H1 (cell line): ENCODE results near the gene KLF13.

Experiments used
- CHD7 ChIP-seq: fragments of 300-600 bp; sonication (generic); IDR thresholded peaks from 2 replicates; pipeline ENCODE4 v1.7.1; 2012; ENCODE audit warnings: low read length, moderate library complexity, mild to moderate bottlenecking, inconsistent platforms; ENCODE audit not compliant: insufficient replicate concordance
- CTCF ChIP-seq, 3 experiments: IDR thresholded peaks; 1 replicate in 2 of 3; 2 replicates in 1 of 3; pipeline versions ENCODE4 v1.5.1 to v1.6.1; 2011; ENCODE audit warnings: low read length in 3 of 3, mild to moderate bottlenecking in 3 of 3, inconsistent platforms in 2 of 3, low read depth in 1 of 3, moderate library complexity in 1 of 3; ENCODE audit not compliant: insufficient read depth in 1 of 3; ENCODE audit errors: control extremely low read depth in 1 of 3
- EP300 ChIP-seq, 2 experiments: IDR thresholded peaks; 1 replicate in 1 of 2; 2 replicates in 1 of 2; pipeline ENCODE4 v1.6.1; 2011 to 2012; ENCODE audit warnings: low read depth in 2 of 2, low read length in 2 of 2, mild to moderate bottlenecking in 2 of 2, borderline replicate concordance in 1 of 2, inconsistent platforms in 1 of 2, moderate library complexity in 1 of 2
- EZH2 ChIP-seq: fragments of 200-600 bp; sonication (generic); IDR thresholded peaks from 2 replicates; pipeline ENCODE4 v1.7.1; 2012; ENCODE audit warnings: low read depth, mild to moderate bottlenecking, moderate library complexity, low read length, inconsistent platforms; ENCODE audit not compliant: severe bottlenecking
- HDAC2 ChIP-seq, 2 experiments: fragments of 300-600 bp in 1 of 2; sonication (generic) in 1 of 2; IDR thresholded peaks; 2 replicates each; pipeline ENCODE4 v1.6.1; 2011 to 2012; ENCODE audit warnings: low read depth in 2 of 2, low read length in 2 of 2, mild to moderate bottlenecking in 2 of 2, moderate library complexity in 2 of 2, borderline replicate concordance in 1 of 2, inconsistent platforms in 1 of 2
- KDM1A ChIP-seq: fragments of 200-600, 300-600 bp; sonication (generic); IDR thresholded peaks from 2 replicates; pipeline ENCODE4 v1.7.1; 2016; ENCODE audit warnings: mild to moderate bottlenecking, low read length, borderline replicate concordance
- MAFK ChIP-seq: IDR thresholded peaks from 2 replicates; pipeline ENCODE4 v1.6.1; 2012; ENCODE audit warnings: low read depth, mild to moderate bottlenecking, improper control_type of control experiment, low read length
- POLR2A ChIP-seq, 2 experiments: IDR thresholded peaks; 1 replicate in 1 of 2; 2 replicates in 1 of 2; pipeline ENCODE4 v1.6.1; 2011; ENCODE audit warnings: low read depth in 2 of 2, low read length in 2 of 2, mild to moderate bottlenecking in 2 of 2; ENCODE audit errors: control extremely low read depth in 1 of 2

GRCh38 chr15:31352339-31352751, 25.7 kb downstream of the KLF13 start:
- no peak for TF ChIP-seq EZH2
- no peak for TF ChIP-seq POLR2A (IDR thresholded peaks at IDR 0.05; ENCODE audit: control extremely low read depth in 1 of 2, low read depth in 2 of 2, low read length in 2 of 2)
- no peak for TF ChIP-seq CTCF (IDR thresholded peaks at IDR 0.05; ENCODE audit: control extremely low read depth in 1 of 3, insufficient read depth in 1 of 3, low read depth in 1 of 3, low read length in 3 of 3)
- no peak for TF ChIP-seq HDAC2 (IDR thresholded peaks at IDR 0.05; ENCODE audit: borderline replicate concordance in 1 of 2, low read depth in 2 of 2, low read length in 2 of 2)
- no peak for TF ChIP-seq KDM1A
- TF ChIP-seq MAFK = no peak
- no peak for TF ChIP-seq EP300 (IDR thresholded peaks at IDR 0.05; ENCODE audit: borderline replicate concordance in 1 of 2, low read depth in 2 of 2, low read length in 2 of 2)
- no peak for TF ChIP-seq CHD7
